HG03342 (cell line): ENCODE results near the gene BCAS4.

Experiments
- ATAC-seq: cut with Tn5 transposase; IDR thresholded peaks from one replicate; pipeline ENCODE4 v1.9.1; 2021; ENCODE audit warnings: mild to moderate bottlenecking, moderate library complexity; ENCODE audit not compliant: unreplicated experiment

The BCAS4 gene

DNA sequence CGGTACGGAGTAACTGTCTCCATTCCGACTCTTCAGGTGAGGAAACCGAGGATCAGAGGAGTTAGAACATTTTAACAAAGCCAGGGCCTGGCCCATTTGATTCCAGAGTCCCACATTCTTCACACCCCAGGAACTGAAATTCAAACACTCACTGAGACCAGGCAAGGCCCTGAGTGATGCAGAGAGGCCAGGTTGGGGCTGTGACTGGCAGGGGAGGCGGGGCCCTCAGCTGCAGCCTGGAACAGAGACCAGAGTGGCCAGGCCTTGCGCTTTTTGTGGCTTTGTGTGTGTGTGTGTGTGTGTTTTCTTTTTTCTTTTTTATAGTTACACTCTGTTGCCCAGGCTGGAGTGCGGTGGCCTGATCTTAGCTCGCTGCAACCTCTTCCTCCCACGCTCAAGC, 57.2 kb downstream of the BCAS4 start:
- ATAC-seq, result no peak

DNA sequence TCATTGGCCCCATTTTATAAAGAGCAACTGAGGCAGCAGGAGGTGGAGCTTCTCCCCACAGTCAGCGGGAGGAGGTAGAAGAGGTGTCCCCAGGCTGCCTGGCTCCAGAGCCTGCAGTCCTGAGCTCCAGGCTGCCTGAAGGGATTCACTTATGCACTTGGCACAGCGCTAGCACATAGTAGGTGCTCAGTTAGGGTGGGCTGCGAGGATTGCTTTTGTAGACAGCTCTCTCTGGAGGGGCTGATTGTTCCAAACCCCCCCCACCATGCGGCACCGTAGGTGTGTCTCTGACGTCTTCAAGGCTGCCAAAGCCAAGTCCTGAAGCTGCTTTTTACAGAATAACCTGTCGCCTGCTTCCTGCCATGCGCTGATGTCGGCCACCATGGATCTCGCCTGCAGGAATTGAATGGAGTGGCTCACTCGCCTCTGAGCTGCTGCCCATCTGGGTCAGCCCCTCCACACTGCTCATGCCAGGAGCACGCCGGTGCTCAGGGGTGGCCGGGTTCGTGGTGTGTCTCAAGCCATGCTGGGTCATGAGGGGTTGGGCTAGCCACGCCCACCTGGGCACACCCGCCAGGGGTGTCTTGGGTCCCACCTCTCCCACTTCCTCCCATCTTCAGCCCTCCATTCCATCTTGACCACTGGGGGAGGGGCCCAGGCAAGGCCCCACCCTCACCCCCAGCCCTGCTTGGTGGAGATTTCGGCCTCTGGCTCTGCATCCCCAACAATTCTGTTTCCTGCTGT, 59.8 kb downstream of the BCAS4 start:
- ATAC-seq, result no peak

DNA sequence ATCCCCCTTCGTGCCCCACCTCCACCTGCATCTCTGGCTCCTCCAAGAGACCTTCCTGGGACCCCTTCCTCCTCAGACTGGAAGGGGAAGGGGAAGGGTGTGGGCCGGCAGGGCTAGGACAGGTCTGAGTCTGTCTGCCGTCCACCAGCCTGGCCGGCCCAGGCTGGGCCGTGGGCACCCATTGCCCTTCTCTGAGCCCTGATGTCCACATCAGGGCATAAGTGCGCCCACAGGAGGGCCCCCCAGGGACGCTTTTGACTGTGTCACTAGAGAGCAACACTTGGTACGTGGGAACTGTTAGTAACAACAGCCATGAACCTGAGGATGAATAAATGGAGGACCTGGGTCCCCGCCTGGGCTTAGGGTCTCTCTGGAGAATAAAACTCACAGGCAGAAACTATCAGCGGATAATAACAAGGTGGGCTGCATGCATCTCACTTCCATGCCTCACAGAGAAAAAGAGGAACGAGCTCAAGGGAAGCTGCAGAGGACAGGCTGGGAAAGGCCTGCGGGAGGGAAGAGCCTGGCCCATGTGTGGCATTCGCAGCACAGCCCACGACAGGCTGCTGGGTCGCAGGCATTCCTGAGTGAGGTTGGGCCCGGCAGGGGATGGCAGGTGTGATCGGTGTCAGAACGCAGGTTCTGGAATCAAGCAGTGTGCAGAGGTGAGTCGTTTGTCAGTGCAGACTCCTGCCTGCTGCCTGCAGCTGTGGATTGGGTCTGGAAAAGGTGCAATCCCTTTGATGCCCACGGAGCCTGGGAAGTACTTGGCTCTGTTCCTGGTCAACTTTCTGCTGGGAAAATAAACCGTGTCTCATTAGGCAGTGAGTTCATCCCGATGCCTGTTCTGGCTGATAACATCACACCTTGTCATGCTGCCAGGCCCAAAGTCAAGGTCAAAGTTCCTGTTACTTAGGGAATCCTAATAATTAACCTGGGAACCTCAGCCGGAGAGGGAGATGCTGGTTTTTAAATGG, 60.9 kb downstream of the BCAS4 start:
- no peak for ATAC-seq

DNA sequence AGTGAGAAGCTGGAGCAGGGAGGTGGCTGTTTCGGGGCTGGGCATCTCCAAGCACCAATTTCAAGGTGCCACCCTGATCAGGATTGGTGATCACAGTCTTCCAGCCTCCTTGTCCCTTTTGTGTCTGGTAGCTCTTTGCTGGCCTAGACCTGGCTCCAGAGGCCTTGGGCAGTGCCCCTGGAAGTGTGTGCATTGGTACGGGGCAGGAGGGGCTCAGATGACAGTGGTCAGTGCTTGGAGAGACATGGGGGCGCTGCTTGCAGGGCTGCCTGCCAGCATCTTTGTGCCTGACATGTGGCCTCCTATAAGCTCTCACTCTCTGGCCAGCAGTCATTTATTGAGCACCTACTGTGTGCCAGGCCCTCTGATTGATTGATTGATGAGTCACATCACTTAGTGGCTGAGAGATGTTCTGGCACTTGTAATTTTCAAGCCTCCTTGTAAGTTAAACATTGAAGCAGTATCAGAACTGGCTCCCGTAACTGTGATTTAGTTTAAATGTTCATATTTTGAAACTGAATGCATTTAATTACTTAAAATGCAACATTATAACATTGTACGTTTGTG, 61.7 kb downstream of the BCAS4 start:
- ATAC-seq, result no peak

DNA sequence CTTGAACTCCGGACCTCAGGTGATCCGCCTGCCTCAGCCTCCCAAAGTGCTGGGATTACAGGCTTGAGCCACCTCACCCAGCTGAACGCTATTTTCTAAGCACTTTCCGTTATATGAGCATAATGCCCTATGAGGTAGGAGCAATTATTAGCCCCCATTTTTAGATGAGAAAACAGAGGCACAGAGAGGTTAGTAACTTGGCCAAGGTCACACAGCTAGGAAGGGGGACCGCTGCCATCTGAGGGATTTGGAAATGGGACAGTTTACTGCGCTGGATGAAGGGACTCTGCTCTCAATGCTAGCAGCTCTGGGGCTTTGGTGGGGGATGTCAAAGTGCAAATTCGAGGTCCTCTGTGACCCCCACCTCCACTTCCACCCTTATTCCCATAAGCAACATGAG, 62.5 kb downstream of the BCAS4 start:
- no peak for ATAC-seq

DNA sequence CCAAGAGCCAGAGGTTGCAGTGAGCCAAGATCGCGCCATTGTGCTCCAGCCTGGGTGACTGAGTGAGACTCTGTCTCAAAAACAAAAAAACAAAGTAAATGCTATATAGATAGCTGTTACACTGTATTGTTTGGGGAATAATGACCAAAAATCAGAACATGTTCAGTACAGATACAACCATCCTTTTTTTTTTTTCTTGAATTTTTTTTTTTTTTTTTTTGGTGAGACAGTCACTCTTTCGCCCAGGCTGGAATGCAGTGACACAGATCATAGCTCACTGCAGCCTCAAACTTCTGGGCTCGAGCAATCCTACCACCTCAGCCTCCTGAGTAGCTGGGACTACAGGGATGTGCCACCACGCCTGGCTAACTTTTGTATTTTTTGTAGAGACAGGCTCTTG, 63.7 kb downstream of the BCAS4 start:
- no peak for ATAC-seq

DNA sequence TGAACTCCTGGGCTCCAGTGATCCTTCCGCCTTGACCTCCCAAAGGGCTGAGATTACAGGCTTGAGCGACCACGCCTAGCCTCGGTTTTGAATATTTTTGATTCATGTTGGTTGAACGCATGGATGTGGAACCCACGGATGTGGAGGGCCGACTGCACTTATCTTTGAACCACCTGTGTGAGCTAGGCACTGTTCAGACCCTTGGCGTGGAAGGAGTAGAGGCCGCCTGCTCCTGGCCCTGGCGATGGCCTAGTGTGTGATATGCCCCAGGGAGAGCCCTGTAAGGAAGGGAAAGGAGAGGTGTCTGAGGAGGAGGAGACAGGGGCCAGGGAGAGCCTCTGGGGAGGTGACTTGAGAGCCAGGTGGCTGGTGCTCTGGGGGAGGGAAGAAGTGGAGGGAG, 64.3 kb downstream of the BCAS4 start:
- ATAC-seq, result no peak

DNA sequence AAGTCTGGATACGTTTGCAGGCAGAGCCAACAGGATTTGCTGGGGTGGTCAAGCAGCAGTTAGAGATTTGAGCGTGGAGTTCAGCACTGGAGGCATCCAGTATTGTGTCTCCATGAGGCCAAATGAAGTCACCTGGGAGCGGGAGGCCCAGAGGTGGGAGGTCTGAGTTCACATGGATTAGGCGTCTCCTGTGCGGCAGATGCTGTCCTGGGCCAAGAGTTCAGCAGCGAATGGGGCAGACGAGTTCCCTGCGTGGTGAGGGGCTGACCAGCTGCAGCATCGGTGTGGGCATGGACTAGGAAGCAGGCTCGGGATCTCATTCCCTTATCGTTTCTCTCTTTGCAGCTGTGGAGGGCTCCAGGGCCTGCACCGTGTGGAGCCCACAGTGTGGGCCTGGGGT, 66.2 kb downstream of the BCAS4 start:
- no peak for ATAC-seq

DNA sequence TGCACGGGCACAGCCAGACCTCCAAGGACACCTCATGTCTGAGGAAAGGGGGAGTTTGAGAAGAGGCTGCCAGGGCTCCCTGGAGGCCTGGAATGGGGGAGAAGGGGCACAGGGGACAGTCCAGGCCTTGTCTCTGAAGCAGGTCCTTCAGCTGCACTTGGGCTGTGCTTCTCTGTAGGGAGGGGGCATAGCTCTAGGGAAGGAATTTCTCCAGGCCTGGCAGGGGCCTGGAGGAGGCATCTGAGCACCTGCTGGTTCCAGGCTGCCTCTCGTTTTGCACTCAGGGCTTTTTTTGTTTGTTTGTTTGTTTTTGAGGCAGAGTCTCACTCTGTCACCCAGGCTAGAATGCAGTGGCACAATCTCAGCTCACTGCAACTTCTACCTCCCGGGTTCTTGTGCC, 67.7 kb downstream of the BCAS4 start:
- ATAC-seq, result no peak

DNA sequence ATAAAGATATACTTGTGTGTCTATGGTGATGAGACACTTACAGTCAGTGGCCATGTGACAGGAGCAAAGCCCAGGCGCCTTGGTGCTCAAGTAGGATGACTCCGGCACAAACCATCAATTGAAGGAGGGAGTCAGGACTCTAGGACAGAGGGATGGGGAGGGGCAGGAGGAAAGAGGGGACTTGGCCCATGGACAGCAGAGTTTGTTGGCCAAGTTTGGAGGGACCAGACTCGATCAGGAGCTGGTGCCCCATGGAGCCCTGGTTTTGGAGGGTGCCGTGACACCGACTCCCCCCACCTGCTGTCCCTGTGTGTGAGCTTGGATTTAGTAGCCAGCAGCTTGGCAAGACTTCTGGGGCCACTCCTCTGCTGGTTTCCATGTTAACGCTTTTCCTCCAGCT, 70.3 kb downstream of the BCAS4 start:
- ATAC-seq, result no peak

DNA sequence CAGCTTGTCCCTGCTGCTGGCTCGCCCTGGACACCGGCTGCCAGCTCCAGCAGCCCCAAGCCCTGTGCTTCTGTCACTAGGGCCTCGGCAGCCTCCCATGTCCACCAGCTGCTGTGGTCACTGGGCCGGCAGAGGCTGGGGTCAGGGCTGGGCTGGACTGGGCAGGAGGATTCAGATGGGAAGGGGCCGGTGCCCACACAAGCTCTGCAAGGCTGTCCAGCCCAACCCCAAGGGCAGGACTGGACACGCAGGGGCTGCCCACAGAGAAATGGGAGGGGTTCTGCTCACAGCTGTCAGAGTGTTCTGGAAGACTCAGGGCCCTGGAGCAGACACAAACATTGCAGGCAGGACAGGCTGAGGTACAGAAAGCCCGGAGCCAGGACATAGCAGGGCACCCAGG, 70.7 kb downstream of the BCAS4 start:
- no peak for ATAC-seq

DNA sequence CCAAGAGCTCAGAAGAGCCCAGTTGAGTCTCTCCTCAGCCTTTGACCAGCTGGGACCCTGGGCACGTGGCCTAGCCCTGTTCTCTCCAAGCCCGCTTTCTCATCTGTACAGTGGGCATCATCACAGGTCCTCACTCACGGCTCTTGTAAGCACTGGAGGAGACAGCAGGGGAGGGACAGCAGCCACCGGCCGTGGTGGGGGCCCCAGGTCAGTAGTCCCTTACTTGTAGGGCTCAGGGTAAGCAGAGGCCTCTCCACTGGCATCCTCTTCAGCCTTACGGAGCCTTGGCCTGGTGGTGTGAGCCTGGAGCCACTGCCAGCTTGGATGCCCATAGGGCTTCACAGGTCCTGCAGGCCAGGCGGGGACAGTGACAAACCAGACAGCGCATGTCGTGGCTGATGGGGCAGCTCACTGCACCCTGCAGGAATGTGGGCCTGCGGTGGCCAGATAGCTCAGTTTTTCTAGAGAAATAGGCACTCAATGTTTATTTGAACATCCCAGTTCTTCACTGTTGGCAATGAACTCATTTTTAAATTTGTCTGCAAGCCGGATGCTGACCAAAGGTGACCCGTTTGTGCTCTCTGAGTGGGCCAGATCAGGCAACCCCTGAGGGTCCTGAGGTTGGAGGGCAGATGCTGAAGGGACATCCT, 71.3 kb downstream of the BCAS4 start:
- ATAC-seq, result no peak

DNA sequence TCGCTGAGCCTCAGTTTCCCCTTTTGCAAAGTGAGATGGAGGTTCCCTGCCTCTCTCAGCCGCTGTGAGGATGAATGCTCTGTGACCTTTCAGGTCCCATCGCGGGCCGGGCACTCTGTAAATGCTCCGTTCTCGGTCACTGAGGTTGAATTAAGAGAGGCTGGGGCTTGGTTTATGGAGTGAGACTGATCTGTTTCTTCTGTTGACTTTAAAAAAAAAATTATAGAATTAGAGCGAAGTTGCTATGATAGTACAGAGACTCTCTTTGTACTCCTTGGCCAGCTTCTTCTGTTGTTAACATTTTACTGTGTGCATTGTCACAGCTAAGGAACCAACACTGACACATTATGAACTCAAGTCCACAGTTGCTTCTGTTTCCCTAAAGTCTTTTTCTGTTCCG, 72.0 kb downstream of the BCAS4 start:
- no peak for ATAC-seq

DNA sequence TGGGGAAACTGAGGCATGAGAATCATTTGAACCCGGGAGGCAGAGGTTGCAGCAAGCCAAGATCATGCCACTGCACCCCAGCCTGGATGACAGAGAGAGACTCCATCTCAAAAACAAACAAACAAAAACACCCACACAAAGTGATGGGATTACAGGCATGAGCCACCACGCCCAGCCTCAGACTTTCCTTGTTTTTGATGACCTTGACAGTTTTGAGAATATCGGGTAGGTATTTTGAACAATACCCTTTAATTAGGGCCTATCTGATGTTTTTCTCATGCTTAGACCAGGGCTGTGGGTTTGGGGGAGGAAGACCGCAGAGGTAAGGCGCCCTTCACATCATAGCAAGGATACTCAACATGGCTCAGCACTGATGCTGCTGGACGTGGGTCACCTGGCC, 72.9 kb downstream of the BCAS4 start:
- no peak for ATAC-seq

DNA sequence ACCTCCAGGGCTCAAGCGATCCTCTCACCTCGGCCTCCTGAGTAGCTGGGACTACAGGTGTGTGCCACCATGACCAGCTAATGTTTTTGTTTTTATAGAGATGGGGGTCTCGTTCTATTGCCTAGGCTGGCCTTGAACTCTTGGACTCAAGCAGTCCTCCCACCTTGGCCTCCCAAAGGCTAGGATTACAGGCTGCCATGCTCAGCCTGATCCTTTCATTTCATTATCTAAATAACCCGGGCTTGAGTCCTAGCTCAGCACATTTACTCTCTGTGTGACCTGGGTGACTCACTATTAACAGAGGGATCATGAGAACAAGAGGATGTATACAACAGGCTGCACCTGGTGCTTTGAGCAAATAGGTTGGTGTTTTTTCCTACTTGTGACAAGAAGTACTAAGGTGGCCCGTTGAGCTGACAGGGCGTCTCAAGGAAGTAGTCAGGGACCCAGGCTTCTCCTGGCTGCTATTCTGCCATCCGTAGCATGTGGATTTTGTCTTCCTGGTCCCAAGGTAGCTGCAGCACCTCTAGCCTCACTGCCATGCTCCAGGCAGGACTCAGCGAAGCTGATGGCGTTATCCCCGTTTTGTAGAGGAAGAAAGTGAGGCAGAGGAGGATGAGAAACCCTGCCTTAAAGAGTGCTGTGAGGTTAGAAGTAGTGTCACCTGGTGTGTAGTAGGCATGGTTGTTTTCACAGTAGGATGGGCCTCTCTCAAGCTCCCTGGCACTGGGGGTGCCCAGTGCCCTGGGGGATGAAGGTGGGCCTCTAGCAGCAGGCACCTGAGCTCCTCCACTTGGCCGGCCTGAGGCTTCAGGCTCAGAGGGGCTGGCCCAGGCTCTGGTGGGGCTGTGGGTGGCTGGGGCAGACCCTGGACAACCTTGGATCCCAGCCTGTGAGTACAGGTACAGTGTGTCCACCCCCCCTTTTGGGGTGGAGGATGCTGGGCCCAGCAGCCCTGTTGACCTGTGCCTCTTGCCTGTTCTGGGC, 73.9 kb downstream of the BCAS4 start:
- ATAC-seq, result no peak

DNA sequence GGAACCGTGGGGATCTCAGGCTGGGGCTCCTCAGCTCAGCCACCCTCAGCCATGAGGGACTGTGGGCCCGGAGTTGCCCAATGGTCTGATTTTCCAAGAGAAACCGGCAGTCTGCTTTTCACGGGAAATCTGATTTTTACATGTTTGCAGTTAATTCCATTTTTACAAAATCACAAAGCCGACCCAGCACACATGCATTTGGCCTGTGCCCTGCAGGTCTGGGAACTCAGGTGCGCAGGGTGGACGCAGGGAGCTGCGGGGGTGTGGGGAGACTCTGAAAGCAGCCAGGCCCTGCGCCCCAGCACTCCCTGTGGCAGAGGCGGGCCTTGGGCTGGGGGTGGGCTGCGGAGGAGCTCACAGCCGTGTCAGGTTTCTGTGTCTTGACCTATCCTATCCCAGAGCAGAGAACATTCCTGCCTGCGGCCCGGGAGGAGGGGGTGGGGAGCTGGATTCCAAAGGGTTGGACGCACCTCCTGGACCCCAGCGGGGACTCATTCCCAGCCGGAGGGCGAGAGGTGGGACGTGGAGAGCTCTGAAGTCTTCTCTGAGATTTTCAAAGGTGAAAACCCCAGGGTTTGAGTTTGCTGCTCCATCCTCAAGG, 75.8 kb downstream of the BCAS4 start:
- ATAC-seq, result no peak

DNA sequence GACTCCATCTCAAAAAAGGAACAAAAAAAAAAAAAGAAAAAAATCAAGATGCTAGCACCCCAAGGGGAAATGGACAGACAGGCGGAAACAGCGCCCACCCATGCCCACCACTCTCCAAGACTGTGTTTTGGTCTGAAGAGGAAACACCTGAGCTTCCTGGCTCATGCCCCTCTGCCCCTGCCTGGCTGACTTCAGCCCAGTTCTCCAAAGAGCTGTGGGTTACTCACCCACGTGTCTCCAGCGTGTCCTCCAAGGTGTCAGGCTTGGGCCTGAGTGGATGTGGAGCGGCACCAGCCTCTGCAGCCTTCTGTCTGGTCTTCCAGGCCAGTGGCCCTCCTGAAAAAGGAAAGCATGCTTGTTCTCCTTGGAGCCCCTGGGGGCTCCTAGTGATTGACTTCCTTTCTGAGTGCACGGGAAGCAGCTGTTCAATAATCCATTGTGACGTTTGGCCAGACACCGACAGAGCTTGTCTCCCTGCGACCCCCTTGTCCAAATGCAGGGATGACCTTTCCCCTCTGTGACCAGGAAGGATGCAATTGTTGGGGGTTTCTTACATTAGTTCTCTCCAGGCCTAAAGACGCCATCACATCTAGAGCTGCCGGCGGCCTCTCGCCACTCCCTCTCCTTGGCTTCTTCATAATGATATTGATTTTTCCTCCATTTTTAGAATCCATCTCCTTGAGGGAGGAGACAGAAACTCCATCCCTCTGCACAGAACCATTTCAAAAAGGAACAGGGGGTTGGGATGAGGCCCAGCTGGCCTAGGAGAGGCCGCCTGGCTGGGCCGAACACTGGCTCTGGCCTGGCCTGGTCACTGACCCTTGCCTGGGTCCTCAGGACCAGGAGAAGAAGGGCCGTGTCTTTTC, 77.9 kb downstream of the BCAS4 start:
- ATAC-seq, result no peak

DNA sequence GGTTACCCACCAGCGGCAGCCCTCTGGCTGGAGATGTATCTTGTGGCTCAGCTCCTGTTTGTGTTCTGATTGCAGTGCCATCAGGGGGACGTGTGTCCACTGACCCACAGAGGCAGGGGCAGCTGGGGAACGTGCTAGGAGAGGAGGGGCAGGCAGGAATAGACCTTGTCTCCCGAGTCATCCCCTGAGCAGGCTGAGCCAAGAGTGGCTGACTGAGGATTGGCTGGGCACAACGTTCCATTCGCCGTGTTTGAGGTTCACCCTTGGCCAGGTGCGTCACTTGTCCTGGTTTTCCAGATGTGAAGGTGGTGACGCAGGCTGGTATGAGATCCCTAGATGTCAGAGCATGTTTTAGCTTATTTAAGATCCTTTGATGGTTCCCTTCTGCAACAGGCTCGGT, 78.7 kb downstream of the BCAS4 start:
- ATAC-seq, result no peak
